Astrocyte of the cerebellum (primary cell): Measurements from ENCODE around the gene CRMP1.

Experiments used
- DNase-seq: peaks from one replicate; pipeline ENCODE4 v3.0.0-alpha.2; 2011; ENCODE audit warnings: low read depth
- H3K4me3 ChIP-seq: 2 replicates; pipeline ENCODE4 v1.5.1; 2011; ENCODE audit warnings: mild to moderate bottlenecking, low read depth, low read length, moderate library complexity
- CTCF ChIP-seq: IDR thresholded peaks from 2 replicates; pipeline ENCODE4 v1.5.1; 2012; ENCODE audit warnings: low read length, low read depth, moderate library complexity, mild to moderate bottlenecking; ENCODE audit errors: missing control alignments
- in situ Hi-C: cut with HindIII; loops from 2 replicates; pipeline ENCODE4 v1.10.0; 2017; ENCODE audit warnings: low sequenced_read_pairs

CRMP1 gene

GRCh38 chr4:5881340-5881739 lies 11.5 kb downstream of the CRMP1 start:
- no peak overlapping the region for H3K4me3 ChIP-seq
- in situ Hi-C loops = no loop called here
- TF ChIP-seq CTCF = no peak
- DNase-seq = no peak

DNA sequence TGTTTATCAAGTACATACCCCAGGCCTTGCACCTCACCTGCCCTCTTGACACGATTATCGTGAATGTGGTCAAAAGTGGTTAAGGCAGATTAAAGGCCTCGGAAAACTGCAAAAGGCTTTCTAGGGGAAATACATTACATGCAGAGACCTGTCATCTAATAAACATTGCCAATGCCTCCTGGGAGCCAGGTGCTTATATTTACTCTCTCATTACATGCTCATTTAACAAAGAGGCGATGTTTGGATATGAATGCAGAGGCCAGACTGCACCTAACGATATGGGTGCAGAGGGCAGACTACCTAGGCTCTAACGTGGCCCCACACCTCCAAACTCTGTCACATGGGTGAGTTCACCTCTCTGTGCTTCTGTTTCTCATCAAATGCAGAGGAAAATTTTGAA lies 14.5 kb downstream of the CRMP1 start:
- no peak for TF ChIP-seq CTCF
- no peak overlapping the region for H3K4me3 ChIP-seq
- in situ Hi-C loops = no loop called here
- no peak for DNase-seq

GRCh38 chr4:5877392-5877791 lies 15.5 kb downstream of the CRMP1 start:
- in situ Hi-C loops = no loop called here
- H3K4me3 ChIP-seq = no peak overlapping the region

DNA sequence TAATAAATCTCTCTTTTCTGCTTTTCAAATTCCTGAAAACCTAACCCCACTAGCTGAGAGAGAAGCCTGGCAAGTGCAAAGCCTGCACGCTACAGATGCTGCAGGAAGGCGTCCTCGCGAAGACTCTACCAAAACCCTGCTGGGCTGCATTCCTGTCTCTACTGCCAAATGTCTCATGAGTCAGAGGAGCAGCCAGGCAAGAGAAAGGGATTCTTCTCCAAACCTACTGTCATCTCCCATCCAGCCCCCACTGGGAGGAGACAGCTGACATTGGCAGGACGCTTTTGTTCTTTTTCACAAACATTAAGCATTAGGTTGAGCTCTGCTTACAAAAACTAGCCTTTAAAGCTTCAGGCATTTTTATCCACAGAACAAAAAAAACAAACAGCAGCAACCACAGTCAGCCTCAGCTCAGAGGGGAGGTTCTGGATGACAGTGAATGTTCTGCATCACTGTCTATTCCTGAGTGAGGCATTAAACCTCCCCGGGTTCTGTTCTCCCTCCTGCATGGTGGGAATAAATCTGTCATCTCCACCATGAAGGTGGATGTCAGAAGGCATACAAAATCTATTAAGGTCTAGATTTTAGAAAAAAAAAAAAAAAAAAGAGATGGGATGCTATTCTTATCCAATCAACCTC lies 18.0 kb downstream of the CRMP1 start:
- in situ Hi-C loops = no loop called here
- TF ChIP-seq CTCF = no peak

More at GRCh38 chr4:5877392-5877791, 15.5 kb downstream of the CRMP1 start:
- TF ChIP-seq CTCF = no peak
- no peak for DNase-seq

GRCh38 chr4:5870701-5871100 lies 22.2 kb downstream of the CRMP1 start:
- in situ Hi-C loops = no loop called here
- no peak overlapping the region for H3K4me3 ChIP-seq
- DNase-seq = no peak
- TF ChIP-seq CTCF = no peak

More for the DNA sequence above, 18.0 kb downstream of the CRMP1 start:
- H3K4me3 ChIP-seq = no peak overlapping the region
- DNase-seq = peak; percentile 66

DNA sequence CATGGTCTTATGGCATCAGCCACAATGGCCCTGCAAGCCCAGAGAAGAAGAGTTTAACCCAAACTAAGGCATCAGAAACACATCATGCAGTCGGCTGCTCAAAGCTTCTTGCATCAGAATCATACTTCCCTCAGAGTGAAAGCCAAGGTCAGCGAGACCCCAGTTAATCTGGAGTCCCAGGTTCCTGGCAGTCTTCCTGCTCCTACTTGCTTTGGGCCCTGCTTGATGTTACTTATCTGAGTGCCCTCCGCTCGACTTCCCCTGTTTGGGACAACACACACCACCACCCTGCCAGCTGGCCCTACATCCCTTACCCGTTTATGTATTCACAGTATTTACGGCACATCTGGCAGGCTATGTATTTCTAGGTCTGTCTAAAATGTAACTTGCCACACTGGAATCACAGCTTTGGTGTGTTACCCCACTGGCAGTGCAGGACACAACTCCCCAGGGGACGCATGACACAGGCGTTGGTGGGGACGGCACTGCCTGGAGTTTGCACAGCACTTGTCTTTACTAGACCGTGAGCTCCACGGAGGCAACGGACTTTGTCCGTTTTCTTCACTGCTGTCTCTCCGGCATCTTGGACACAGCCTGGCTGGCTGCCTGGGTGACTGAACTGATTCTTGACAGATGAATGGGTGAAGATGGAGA lies 22.8 kb downstream of the CRMP1 start:
- in situ Hi-C loops = no loop called here
- no peak for TF ChIP-seq CTCF
- DNase-seq = no peak
- H3K4me3 ChIP-seq = no peak overlapping the region
